SH-SY5Y (cell line): ENCODE data around the gene MIX23.
A peak's percentile ranks its signal among the peaks of the same experiment; 100 is the strongest.

Experiments used
- GATA2 ChIP-seq: IDR thresholded peaks from 2 replicates; pipeline ENCODE4 v1.6.1; 2011; ENCODE audit warnings: mild to moderate bottlenecking, low read depth, low read length
- GATA3 ChIP-seq: IDR thresholded peaks from 2 replicates; pipeline ENCODE4 v1.6.1; 2011; ENCODE audit warnings: low read depth, mild to moderate bottlenecking, low read length, moderate library complexity

DNA sequence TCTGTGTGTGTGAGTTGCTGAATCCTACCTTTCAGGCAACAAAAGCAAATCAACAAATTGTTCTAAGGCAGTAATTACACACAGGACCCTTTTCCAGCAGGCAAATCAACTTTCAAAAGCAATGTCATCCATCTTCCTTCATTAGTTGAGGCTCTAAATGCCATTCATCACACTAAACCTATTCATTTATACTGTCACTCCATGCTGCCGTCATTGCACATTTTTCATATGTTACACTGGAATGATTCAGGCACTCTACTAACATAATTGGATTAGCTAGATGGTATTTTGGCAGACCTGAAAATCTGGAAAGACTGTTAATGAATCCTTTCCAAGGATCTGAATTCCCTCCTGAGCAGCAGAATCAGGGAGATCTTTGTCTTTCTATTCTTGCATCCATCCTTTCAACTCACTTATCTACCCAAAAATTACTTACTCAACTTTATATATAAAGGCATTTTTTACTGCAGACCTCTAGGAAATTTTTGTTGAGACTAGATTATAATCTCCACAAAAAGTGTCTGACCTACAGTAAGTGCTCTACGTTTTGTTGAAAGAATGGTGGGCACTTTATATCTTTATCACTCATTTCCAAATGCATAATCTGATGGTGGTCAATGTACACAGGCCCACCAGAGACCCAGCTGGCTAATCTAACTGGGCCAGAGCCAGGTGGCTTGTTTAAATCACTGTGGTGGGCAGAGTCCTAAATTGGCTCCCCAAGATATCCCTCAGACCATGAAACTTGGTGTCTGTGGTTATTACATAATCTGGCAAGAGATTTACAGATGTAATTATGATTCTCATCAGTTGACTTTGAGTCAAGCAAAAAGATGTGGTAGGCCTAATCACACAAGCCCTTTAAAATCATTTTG is 25.0 kb downstream of the MIX23 start:
- peak; percentile 88 for TF ChIP-seq GATA3
- peak; percentile 87 for TF ChIP-seq GATA2
